CD4-positive, alpha-beta T cell treated with Interleukin-17A for 4 hours (primary cell): ENCODE results near the gene CACNA1S.

Experiments
- DNase-seq: peaks from one replicate; pipeline ENCODE4 v3.0.0-alpha.2; 2020; ENCODE audit warnings: mixed read lengths

CACNA1S gene

GRCh38 chr1:201007481-201007880, 104.7 kb downstream of the CACNA1S start:
- DNase-seq: no peak

GRCh38 chr1:201006450-201006849, 105.8 kb downstream of the CACNA1S start:
- no peak for DNase-seq

GRCh38 chr1:201004732-201005131, 107.5 kb downstream of the CACNA1S start:
- DNase-seq: no peak

GRCh38 chr1:201004154-201004553, 108.1 kb downstream of the CACNA1S start:
- no peak for DNase-seq

- no peak for DNase-seq
These were observed 109.7 kb downstream of the CACNA1S start for GRCh38 chr1:201002510-201002909.

- no peak for DNase-seq
These were observed 110.3 kb downstream of the CACNA1S start for GRCh38 chr1:201001962-201002361.

GRCh38 chr1:201000391-201000790, 111.8 kb downstream of the CACNA1S start:
- no peak for DNase-seq

- DNase-seq: no peak
These were observed 112.6 kb downstream of the CACNA1S start for GRCh38 chr1:200999667-201000066.

GRCh38 chr1:200998323-200998722, 113.9 kb downstream of the CACNA1S start:
- DNase-seq: no peak

GRCh38 chr1:200992382-200993048, 119.7 kb downstream of the CACNA1S start:
- no peak for DNase-seq

- no peak for DNase-seq
These were observed 121.1 kb downstream of the CACNA1S start for GRCh38 chr1:200991097-200991614.

GRCh38 chr1:200990114-200990513, 122.1 kb downstream of the CACNA1S start:
- DNase-seq: no peak
